NCI-H2196 (cell line): ENCODE results near the gene CENPK.
"Not testable (repeated sequence)": the region's sequence is repeated elsewhere in the genome, so short reads cannot be mapped to it uniquely, and the experiment has no call there.

Experiments used
- DNase-seq: peaks from one replicate; lab custom pipeline; 2025; ENCODE audit not compliant: unreplicated experiment; lab: John Stamatoyannopoulos, UW

The CENPK gene, protein sequence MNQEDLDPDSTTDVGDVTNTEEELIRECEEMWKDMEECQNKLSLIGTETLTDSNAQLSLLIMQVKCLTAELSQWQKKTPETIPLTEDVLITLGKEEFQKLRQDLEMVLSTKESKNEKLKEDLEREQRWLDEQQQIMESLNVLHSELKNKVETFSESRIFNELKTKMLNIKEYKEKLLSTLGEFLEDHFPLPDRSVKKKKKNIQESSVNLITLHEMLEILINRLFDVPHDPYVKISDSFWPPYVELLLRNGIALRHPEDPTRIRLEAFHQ

DNA sequence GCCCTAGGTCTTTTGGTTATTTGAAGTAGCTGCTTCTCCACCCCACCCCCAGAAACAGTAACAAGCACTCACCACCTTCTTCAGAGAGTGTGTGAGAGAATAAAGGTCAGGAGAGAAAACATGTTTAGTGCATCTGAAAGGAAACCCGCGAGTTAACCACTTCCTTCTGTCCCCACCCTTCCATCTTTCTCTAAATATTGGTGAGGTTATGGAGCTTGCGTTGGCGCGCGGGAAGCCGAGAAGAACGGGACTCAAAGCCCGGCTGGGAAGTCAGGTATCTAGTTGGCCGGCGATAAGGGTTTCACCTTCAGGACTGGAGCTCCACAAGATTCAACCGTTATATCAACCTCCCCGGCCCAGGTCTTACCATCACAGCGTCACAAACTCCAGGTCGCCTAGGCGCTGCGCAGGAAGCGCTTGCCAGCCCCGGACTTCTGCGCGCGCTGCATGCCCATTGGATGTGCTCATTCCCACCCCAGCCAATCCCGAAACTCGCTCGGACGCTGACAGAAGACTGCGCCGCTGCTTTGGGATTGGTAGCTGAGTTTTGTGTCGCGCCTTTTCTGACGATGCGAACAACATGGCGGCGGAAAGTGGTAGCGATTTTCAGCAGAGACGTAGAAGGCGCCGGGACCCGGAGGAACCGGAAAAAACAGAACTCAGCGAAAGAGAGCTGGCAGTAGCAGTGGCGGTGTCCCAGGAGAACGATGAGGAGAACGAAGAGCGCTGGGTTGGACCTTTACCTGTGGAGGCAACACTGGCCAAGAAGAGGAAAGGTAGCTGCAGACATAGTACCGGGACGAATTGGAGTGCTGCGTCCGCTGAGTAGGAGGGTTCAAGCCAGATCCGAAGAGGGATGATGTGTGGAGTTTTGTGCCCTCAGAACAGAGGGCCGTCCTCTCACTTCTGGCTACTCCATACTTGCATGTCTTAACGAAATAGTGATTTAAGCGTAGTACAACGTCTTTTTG lies at the start of gene CENPK, which contains the start of gene PPWD1:
Gene CENPK (minus strand): TSS at position 438 of the 971 bp plus-strand sequence. CDS start 8,261 bp downstream, outside the sequence.
Gene PPWD1 (plus strand): TSS at position 566 of the 971 bp plus-strand sequence. CDS start 15 bp downstream, at position 581.
- DNase-seq, result peak; percentile 85

DNA sequence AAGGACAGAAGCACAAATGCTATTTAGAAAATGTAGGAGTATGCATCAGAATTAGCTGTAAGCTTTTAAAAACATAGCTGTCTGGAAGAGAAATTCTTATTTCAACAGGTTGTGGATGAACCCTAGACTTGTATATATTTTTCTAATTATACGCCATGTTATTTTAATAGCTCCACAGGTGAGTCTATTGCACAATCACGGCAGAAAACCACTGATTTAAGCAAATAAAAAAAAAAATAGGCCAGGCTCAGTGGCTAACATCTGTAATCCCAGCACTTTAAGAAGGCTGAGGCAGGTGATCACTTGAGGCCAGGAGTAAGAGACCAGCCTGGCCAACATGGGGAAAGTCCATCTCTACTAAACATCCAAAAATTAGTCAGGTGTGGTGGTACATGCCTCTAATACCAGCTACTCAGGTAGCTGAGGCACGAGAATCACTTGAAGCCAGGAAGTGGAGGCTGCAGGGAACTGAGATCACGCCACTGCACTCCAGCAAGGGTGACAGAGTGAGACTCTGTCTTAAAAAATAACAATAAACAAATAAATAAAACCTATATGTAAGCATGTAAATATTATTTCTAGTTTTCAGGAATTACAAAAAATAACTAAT lies 49.4 kb upstream of the CENPK start:
- DNase-seq, result no peak

DNA sequence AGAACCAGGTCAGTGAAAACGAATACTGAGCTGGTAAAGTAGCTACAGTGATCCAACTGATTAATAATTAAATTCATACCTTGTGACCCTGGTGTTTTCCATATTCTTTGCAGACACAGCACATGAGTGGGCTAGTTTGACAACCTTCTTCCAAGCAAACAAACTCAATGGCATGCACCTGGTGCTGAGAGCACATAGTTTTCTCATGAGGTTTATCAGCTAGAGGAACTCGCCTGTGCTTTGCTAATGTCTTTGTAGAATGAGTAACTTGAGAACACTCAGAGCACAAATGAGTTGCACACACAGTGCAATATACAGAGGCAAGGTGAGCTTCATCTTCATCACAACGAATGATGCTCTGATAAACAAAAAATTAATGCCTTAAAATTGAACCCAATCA lies 48.6 kb upstream of the CENPK start:
- peak; percentile 26 for DNase-seq

DNA sequence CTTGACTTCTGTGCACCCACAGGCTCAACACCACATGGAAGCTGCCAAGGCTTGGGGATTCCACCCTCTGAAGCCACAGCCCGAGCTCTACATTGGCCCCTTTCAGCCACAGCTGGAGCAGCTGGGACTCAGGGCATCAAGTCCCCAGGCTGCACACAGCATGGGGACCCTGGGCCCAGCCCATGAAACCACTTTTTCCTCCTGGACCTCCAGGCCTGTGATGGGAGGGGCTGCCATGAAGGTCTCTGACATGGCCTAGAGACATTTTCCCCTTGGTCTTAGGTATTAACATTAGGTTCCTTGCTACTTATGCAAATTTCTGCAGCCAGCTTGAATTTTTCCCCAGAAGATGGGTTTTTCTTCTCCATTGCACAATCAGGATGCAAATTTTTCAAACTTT lies 38.8 kb upstream of the CENPK start:
- DNase-seq, result not testable (repeated sequence)

DNA sequence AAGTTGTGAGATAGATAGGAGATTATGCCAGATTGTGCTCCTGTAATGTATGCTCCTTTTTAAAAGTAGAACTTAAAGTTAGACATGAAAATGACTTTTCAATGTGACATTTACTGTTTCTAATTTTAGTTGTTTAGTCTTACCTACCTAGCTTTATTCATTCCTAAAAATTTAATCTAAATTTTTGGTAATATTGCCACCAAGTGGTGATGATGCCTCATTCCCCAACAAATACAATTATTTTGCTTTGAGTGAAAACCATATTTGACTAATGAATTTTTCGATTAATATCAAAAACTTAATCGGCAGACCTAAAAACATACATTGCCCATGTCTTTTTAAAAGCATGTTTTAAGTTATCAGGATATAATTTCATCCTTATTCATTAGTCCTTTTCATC lies 25.7 kb upstream of the CENPK start:
- DNase-seq, result no peak

DNA sequence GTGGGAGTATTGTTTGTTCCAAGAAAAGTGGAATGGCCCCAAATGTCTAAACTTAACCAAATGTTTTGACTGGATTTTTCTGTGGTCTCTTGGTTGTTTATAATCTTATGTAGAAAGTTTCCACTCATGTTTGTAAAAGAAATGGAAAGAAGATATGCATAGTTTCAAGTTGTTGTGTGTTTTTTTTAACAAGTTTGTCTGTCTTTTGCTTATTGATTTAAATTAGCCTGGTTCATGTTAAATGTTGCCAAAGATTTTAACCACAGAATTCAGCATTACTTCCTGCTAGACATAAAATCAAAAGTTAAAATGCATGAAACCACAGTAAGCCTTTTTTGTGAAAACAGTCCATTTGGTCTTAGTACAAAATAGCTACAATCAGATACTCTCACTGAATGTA lies 14.2 kb upstream of the CENPK start:
- DNase-seq, result no peak

DNA sequence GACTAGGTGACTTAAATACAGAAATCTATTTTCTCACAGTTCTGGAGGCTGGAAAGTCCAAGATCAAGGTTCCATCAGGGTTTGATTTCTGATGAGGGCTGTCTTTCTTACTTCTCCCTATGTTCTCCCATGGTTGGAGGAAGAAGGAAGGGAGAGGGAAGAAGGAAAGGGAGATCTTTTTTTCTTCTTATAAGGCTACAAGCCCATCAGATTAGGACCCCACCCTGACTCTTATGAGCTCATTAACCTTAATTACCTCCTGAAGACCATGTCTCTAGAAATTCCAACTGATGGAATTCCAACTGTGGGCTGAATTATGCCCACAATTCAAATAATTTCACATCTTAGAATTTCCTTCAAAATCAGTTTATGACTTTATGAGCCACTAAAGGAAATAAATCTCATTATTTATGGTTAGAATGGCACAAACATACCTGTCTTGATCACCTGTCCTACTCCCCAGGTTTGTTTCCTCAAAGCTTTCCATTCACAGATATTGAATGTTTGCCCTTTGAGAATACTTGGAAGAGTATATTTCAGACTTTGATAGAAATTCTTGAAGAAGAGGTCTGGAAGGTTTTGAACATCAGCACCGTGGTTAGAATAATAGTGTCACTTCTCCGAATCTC lies 7.7 kb upstream of the CENPK start:
- no peak for DNase-seq

DNA sequence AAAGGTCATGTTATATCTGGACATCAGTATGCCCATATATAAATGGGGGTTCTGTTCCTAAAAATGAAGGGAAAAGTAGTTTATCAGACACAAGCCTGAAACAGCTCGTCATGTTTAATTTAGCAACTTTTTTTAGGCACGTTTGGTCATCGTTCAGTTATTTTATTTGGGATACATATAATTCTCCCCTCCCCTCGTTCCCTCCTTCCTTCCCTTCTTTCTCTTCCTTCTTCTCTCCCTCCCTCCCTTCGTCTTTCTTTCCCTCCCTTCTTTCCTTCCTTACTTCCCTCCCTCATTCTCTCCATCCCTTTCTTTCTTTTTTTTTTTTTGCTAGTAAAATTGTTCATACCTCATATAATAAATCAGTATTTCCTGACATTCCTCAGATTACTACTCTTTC lies 3.5 kb upstream of the CENPK start:
- DNase-seq, result no peak

DNA sequence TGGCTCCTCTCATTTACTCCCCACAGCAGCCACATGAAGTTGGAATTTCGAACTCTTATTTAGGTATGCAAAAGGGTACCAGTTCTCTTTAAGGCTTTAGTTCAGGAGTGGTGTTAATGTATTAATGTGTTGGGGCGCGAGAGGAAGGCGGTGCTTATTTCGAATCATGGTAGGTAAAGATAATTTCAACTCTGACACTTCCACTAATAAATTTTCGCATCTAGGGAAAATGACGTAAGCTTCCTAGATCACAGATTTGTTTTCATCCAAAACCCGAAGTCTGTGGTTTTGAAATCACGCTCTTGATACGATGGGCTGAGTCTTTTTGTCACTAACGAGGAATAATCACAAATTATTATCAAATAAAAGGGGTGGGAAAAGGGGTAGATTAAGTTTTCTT lies 809 bp upstream of the CENPK start:
- DNase-seq, result no peak

DNA sequence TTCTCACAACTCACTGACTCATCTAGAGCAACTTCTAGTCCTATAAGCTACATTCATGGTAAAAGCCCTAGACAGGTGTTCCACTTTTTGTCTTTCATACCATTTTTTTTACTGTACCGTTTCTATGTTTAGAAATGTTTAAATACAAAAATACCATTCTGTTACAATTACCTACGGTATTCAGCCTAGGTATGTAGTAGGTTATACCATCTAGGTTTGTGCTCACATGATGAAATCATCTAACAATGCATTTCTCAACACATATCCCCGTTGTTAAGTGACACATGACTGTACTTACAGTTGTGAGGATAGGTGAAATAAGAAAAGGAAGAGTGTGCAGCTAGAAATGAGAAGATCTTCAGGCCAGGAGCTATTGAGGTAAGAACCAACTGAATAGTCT lies 6.2 kb downstream of the CENPK start:
- DNase-seq, result no peak

DNA sequence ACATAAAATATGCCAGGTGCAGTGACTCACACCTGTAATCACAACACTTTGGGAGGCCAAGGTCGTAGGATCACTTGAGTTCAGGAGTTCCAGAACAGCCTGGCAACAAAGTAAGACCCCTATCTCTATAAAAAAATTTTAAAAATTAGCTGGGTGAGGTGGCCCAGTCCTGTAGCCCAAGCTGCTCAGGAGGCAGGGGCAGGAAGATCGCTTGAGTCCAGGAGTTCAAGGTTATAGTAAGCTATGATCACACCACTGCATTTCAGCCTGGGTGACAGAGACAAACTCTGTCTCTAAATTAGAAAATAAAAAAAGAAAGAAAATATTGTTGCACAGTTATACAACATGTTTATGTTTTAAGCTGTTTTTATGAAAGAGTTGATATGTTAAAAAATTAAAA lies 6.8 kb downstream of the CENPK start:
- DNase-seq, result no peak

DNA sequence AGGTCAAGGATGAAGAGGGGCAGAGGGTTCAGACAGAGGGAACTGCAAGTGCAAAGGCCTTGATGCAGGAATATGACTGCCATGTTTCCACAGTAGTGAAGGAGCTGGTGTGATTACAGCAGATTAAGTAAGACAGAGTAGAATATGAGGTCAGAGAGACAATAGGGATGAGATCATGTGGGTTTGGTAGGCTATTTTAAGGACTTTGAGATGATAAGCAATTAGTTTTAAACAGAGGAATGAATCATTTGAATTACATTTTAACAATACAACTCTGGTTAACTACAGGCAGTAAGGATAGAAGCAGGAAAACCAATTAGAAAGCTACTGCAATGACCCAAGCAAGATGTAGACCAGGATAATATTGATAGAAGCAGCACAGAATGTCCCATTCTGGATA lies 7.7 kb downstream of the CENPK start:
- no peak for DNase-seq

DNA sequence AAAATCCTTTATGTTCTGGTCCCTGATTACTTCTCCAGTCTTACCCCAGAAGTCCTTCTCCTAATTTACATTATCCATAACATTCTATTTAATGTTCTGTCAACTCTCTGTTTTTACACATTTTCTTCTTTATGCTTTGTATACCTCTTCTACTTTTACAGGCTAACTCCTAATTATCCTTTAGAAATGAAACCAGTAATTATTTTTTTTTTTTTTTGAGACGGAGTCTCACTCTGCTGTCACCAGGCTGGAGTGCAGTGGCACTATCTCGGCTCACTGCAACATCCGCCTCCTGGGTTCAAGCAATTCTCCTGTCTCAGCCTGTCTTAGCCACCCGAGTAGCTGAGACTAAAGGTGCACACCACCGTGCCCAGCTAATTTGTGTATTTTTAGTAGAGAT lies 9.0 kb downstream of the CENPK start:
- no peak for DNase-seq

DNA sequence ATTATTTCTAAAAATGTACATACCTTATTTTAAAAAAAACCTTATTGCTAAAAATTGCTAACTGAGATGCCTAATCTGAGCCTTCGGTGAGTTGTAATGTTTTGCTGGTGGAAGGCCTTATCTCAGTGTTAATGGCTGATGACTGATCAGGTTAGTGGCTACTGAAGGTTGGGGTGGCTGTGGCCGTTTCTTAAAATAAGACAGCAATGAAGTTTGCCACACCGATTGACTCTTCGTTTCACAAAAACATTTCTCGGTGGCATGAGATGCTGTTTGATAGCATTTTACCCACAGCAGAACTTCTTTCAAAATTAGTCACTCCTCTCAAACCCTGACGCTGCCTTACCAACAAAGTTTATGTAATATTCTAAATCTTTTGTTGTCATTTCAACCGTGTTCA lies 14.7 kb downstream of the CENPK start:
- no peak for DNase-seq

DNA sequence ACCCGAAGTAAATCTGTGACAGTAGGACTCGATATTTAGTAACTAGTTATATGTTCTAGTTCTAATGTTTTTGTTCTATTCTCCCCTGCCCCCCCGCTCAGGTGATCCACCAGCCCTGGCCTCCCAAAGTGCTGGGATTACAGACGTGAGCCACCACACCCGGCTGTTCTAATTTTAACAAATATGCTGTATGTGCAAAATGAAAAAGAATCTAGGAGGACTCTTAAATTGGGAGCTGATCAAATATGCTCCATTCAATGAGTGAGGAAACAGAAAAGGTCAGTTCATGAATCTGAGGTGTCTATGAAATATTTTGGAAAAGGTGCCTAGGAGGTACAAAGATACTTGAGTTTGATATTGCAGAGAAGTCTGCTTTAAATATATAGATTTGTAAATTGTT lies 16.8 kb downstream of the CENPK start:
- DNase-seq, result no peak

DNA sequence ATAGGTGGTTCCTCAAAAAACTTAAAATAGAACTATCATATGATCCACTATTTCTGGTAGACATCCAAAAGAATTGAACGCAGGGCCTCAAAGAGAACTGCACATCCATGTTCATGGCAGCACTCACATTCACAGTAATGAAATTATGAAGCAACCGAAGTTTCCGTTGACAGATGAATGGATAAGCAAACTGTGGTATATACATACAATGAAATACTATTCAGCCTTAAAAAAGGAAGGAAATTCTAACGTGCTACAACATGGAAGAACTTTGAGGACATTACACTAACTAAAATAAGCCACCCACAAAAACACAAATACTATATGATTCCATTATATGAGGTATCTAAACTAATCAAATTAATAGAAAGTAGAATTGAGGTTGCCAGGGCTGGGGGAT lies 18.5 kb downstream of the CENPK start:
- DNase-seq, result no peak

DNA sequence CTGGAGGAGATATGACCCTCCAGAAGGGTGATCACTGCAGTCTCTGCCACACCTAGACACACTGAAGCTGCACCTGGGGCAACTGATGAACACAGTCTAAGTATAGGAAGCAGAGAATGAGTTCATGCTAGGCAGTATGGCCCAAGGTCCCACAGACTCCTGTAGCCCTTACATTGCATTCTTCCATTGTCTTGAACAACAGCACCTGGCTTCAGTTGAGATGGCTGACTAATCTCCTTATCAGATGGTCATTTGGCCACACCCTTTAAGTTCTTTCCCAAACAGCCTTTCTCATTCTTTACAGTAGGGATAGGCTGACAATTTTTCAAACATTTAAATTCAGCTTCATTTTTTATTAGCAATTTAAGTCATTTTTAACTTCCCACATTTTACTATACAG lies 23.1 kb downstream of the CENPK start:
- DNase-seq, result no peak

DNA sequence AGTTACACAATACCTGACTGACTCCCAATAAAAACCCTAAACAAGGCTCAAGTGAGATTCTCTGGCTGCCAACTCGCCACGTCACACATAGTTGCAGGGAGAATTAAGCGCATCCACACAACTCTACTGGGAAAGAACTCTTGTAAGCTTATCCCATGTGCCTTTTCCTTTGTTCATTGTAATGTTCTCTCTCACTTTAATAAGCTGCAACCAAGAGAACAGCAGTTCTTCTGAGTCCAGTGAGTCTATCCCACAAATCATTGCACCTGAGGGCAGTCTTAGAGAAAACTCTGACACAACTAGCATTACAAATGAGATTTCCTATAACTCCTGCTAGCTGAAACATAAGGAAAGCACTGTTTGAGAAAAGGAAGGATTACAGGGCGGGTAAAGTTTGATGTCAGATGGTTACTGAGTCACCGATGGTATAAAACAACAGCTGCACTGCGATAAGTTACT lies 27.4 kb downstream of the CENPK start:
- no peak for DNase-seq

DNA sequence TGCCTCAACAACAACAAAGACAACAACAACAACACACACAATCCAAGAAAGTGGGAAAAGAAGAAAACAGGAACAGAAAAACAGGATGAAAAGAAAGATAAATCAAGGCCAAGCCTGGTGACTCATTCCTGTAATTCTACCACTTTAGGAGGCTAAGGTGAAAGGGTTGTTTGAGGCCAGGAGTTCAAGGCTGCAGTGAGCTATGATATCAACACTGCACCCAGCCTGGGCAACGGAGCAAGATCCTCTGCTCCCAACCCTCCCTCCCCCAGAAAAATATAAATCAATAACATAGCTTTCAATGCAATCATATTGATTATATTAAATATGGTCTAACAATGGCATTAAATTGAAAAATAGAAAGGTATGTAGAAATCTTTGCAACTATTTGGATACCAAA lies 32.1 kb downstream of the CENPK start:
- DNase-seq, result no peak

DNA sequence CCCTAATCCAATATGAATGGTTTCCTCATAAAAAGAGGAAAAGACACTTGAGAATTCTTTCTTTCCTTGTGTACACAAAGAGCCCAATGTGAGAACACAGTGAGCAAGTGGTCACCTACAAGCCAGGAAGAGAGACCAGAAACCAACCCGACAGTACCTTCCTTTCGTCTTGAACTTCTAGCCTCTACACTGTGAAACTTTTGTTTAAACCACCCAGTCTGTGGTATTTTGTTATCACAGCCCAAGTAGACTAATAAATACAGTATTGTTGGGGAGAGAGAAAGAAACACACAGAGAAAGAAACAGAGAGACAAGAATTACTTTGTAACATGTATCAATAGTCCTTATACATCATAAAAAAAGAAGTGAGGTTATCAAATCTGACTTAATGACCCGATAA lies 37.2 kb downstream of the CENPK start:
- DNase-seq, result no peak
